Tibial nerve (tissue), 3 donors: ENCODE measurements around the gene UFSP2.

Source experiments
- CTCF ChIP-seq, 5 experiments: fragments of 200-600 bp in 3 of 5; fragments of 450-650 bp in 2 of 5; sonication (generic) in 3 of 5; IDR thresholded peaks; one replicate each; pipeline ENCODE4 v1.5.1; 2016 to 2019; ENCODE audit warnings: antibody characterized with exemption in 5 of 5, mild to moderate bottlenecking in 3 of 5, moderate library complexity in 2 of 5
- POLR2A ChIP-seq, 2 donors: fragments of 450-650 bp; IDR thresholded peaks; one replicate each; pipeline ENCODE4 v1.6.1; 2017; ENCODE audit warnings: antibody characterized with exemption in 2 of 2, mild to moderate bottlenecking in 2 of 2, moderate library complexity in 2 of 2

DNA sequence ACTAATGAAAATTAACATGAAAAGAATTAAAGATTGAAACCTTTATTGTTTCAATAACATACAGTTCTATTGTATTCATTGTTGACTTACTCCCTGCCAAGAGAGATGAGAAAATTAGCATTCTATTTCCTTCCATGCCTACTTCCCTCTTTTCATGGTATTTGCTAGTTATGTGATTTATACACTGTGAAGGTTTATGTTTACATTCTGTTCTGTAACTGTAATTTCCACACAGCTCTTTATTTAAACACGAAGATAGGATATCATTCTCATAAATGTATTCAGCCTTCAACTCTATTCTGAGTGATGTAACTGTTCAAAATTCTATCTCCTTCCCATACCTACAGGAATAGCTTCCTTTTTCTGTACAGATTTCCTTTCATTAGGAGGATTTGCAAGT lies 39.1 kb upstream of the UFSP2 start:
- no peak for TF ChIP-seq CTCF (IDR thresholded peaks at IDR 0.05)
- no peak for TF ChIP-seq POLR2A (IDR thresholded peaks at IDR 0.05)
